NCI-H2227 (cell line): Measurements from ENCODE around the gene FYB1.

Source experiments
- DNase-seq: peaks from one replicate; lab custom pipeline; 2025; ENCODE audit not compliant: unreplicated experiment; lab: John Stamatoyannopoulos, UW

FYB1 gene

GRCh38 chr5:39131210-39132127 is 87.9 kb downstream of the FYB1 start:
- no peak for DNase-seq

GRCh38 chr5:39130716-39131115 is 88.6 kb downstream of the FYB1 start:
- no peak for DNase-seq

- no peak for DNase-seq
Measured at GRCh38 chr5:39121922-39122321, 97.4 kb downstream of the FYB1 start.

GRCh38 chr5:39121315-39121714 is 98.0 kb downstream of the FYB1 start:
- DNase-seq: no peak

GRCh38 chr5:39120052-39120420 is 99.3 kb downstream of the FYB1 start:
- DNase-seq: no peak

- DNase-seq: no peak
Measured at GRCh38 chr5:39119404-39120051, 99.8 kb downstream of the FYB1 start.

- DNase-seq: no peak
Measured at GRCh38 chr5:39118638-39119037, 100.7 kb downstream of the FYB1 start.

- DNase-seq: no peak
Measured at GRCh38 chr5:39117401-39117800, 102.0 kb downstream of the FYB1 start.

GRCh38 chr5:39116344-39117170 is 102.8 kb downstream of the FYB1 start:
- DNase-seq: no peak

- no peak for DNase-seq
Measured at GRCh38 chr5:39115644-39116343, 103.6 kb downstream of the FYB1 start.

- DNase-seq: no peak
Measured at GRCh38 chr5:39114155-39114554, 105.2 kb downstream of the FYB1 start.

- no peak for DNase-seq
Measured at GRCh38 chr5:39113354-39113953, 105.9 kb downstream of the FYB1 start.

GRCh38 chr5:39109606-39110005 is 109.8 kb downstream of the FYB1 start:
- no peak for DNase-seq

- DNase-seq: no peak
Measured at GRCh38 chr5:39108987-39109386, 110.4 kb downstream of the FYB1 start.

GRCh38 chr5:39107350-39107749 is 112.0 kb downstream of the FYB1 start:
- no peak for DNase-seq

GRCh38 chr5:39106322-39106721 is 113.0 kb downstream of the FYB1 start:
- no peak for DNase-seq

- DNase-seq: no peak
Measured at GRCh38 chr5:39104221-39104620, 115.1 kb downstream of the FYB1 start.

- DNase-seq: no peak
Measured at GRCh38 chr5:39102684-39103155, 116.6 kb downstream of the FYB1 start.

- DNase-seq: no peak
Measured at GRCh38 chr5:39100851-39101396, 118.4 kb downstream of the FYB1 start.

- no peak for DNase-seq
Measured at GRCh38 chr5:39100301-39100850, 119.0 kb downstream of the FYB1 start.
